ENCODE results near the gene MRPL37. TPM values are rescaled to one million over a fixed set of nuclear protein-coding genes. Genes with fewer than 3 reads are reported as not detected.

The MRPL37 gene
- total and polyA plus RNA-seq, 2 donors (not counting 3 experiments of a cell fraction or from before 2014, with no cell fraction given): 45.0 to 109 TPM

- H2AFZ ChIP-seq (ENCODE audit: low read depth, low read length): no peak overlapping the region
- dilution Hi-C loops (cut with MboI; ENCODE audit: extremely low pct_ligation_motif_present, low sequenced_read_pairs): no loop called here
- intact Hi-C loops (cut with micrococcal nuclease): no loop called here
- H3K9ac ChIP-seq (replicated peaks; ENCODE audit: extremely low read depth, insufficient read depth, low read length): no peak overlapping the region
- H4K20me1 ChIP-seq (replicated peaks; ENCODE audit: control insufficient read depth, extremely low read depth, insufficient read depth, low read length): no peaks in the 10 kb centered on the region
- POLR2A ChIA-PET: no interaction called here
- no TSS peak for BruUV-seq (replicated peaks)
- H3K4me3 ChIP-seq (replicated peaks in 1 of 3; ENCODE audit: insufficient read depth in 1 of 3, low read depth in 1 of 3, low read length in 3 of 3): no peak overlapping the region
- no peaks in the 10 kb centered on the region for H3K27me3 ChIP-seq (ENCODE audit: control insufficient read depth in 2 of 2, insufficient read depth in 2 of 2, low read length in 2 of 2)
- TF ChIP-seq FOS (IDR thresholded peaks at IDR 0.05; ENCODE audit: borderline replicate concordance, insufficient read depth, low read length): no peak
- no peak for TF ChIP-seq MYC (IDR thresholded peaks at IDR 0.05; ENCODE audit: low read depth, low read length)
- TF ChIP-seq POLR2A (IDR thresholded peaks at IDR 0.05; ENCODE audit: low read depth, low read length): no peak
- no peak for TF ChIP-seq GATA2 (IDR thresholded peaks at IDR 0.05; ENCODE audit: insufficient read depth, insufficient read length, low read depth, low read length)
- no peak for TF ChIP-seq MAX (IDR thresholded peaks at IDR 0.05; ENCODE audit: insufficient read depth, insufficient read length)
- TF ChIP-seq EZH2 (IDR thresholded peaks at IDR 0.05; ENCODE audit: borderline replicate concordance, low read depth, low read length, severe bottlenecking): no peak
- TF ChIP-seq POLR2AphosphoS5 (IDR thresholded peaks at IDR 0.05; ENCODE audit: insufficient read depth, low read depth, low read length): no peak
- TF ChIP-seq JUN (IDR thresholded peaks at IDR 0.05; ENCODE audit: borderline replicate concordance, insufficient read depth, insufficient read length, low read depth): no peak
- no peak for TF ChIP-seq CTCF (IDR thresholded peaks at IDR 0.05; ENCODE audit: extremely low read depth in 1 of 2, insufficient read depth in 1 of 2, low read depth in 1 of 2, low read length in 2 of 2)
- H3K4me2 ChIP-seq (ENCODE audit: insufficient read depth, low read length): no peak overlapping the region
- H3K9me3 ChIP-seq (replicated peaks; ENCODE audit: control insufficient read depth, insufficient read depth, low read length): no peaks in the 10 kb centered on the region
- CTCF ChIA-PET: interaction anchor here (1.1 kb wide), 1 partner anchor 20 kb away, joined by 3 read pairs; no protein-coding TSS in a partner anchor
- H3K36me3 ChIP-seq (ENCODE audit: control insufficient read depth in 2 of 2, extremely low read depth in 1 of 2, insufficient read depth in 2 of 2, low read length in 2 of 2): no peaks in the 10 kb centered on the region
- H3K79me2 ChIP-seq (ENCODE audit: control insufficient read depth, insufficient read depth, low read length): no peaks in the 10 kb centered on the region
- no peaks in the 10 kb centered on the region for H3K9me1 ChIP-seq (replicated peaks; ENCODE audit: control insufficient read depth, extremely low read depth, insufficient read depth, low read length)
- DNase-seq (ENCODE audit: low read depth, low spot score) (no peak), FAIRE-seq (no peak)
- H3K27ac ChIP-seq (ENCODE audit: insufficient read depth, low read depth, low read length): no peak overlapping the region
- no peaks in the 10 kb centered on the region for H3K4me1 ChIP-seq (ENCODE audit: control insufficient read depth, extremely low read depth, insufficient read depth, low read length)
Observed at GRCh38 chr1:54161495-54162168, 38.3 kb upstream of the MRPL37 start.

All from endothelial cell of umbilical vein (primary cell).